PC-9 (cell line): ENCODE data around the gene ITGB3.

Experiments
- CTCF ChIP-seq: fragments of 200-600 bp; sonication (generic); conservative IDR thresholded peaks from 2 replicates; pipeline ENCODE4 v1.6.1; 2017; ENCODE audit warnings: mixed run types, antibody characterized with exemption, mild to moderate bottlenecking, moderate library complexity
- EZH2 ChIP-seq: fragments of 200-600 bp; sonication (generic); IDR thresholded peaks from 2 replicates; pipeline ENCODE4 v1.8.0; 2017; ENCODE audit warnings: antibody characterized with exemption, low read depth

DNA sequence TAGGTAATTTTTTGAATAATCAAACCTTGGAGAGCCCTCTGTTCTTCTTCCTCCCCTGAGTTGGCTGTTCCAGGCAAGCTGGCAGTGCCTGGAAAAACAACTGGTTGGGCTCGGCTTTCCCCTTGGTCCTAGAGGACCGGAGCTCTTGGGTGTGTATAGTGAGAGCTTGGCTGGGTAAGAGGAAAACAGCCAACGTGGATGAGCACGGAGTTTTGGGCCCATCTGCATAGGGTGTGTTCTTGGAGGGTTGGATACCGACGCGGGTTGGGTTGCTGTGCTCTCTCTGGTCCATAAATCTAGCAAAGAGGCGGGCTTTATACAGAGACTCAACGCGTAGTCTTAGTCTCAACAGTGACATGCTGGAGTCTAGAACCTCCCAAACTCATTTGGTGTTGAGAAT is 23.2 kb downstream of the ITGB3 start:
- TF ChIP-seq CTCF (no peak), EZH2 (no peak)
